ENCODE measurements around the gene TAOK3.

GRCh38 chr12:118377884-118378470, 5.3 kb upstream of the TAOK3 start:
- TF ChIP-seq, protein P1, sequence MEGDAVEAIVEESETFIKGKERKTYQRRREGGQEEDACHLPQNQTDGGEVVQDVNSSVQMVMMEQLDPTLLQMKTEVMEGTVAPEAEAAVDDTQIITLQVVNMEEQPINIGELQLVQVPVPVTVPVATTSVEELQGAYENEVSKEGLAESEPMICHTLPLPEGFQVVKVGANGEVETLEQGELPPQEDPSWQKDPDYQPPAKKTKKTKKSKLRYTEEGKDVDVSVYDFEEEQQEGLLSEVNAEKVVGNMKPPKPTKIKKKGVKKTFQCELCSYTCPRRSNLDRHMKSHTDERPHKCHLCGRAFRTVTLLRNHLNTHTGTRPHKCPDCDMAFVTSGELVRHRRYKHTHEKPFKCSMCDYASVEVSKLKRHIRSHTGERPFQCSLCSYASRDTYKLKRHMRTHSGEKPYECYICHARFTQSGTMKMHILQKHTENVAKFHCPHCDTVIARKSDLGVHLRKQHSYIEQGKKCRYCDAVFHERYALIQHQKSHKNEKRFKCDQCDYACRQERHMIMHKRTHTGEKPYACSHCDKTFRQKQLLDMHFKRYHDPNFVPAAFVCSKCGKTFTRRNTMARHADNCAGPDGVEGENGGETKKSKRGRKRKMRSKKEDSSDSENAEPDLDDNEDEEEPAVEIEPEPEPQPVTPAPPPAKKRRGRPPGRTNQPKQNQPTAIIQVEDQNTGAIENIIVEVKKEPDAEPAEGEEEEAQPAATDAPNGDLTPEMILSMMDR (IDR thresholded peaks at IDR 0.05) = peak; percentile 83 to 99 (median 93)
- no peak for TF ChIP-seq POLR2A (IDR thresholded peaks at IDR 0.05)
